ENCODE results near the gene RCN2.
A peak's percentile ranks its signal among the peaks of the same experiment; 100 is the strongest.

Gene RCN2

DNA sequence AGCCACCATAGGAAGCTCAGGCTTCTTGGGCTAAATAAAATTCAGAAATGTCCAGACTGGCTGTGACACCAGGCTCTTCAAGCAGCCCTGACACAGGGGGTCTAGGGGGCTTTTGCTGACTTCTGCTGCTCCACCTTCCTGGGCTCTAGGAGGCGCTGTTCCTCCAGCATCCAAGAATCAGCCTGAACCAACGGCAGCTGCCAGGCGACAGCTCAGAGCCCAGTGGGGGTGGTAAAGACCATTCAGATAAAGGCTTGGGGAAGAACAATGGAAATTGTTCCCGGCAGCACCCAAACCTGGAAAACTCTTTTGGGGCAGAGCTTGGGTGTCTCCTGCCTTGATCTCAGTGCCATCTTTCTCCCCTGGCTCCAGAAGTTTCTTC is 41.8 kb downstream of the RCN2 start:
- Histone ChIP-seq H3K4me3 (replicated peaks; ENCODE audit: insufficient read depth, low read length) (no peak overlapping the region), H3K27ac (replicated peaks) (no peak overlapping the region), H3K27me3 (ENCODE audit: insufficient read depth, poor library complexity, severe bottlenecking) (no peaks in the 10 kb centered on the region)
- peak in 1 of 2 experiments; percentile 75 for DNase-seq (ENCODE audit: low read depth in 1 of 2, low spot score in 1 of 2)
- TF ChIP-seq POLR2AphosphoS5 (IDR thresholded peaks at IDR 0.05; ENCODE audit: low read depth): no peak
- no peak for TF ChIP-seq SPI1 (IDR thresholded peaks at IDR 0.05; ENCODE audit: borderline replicate concordance, low read depth)
- no peak for TF ChIP-seq GABPA (IDR thresholded peaks at IDR 0.05; ENCODE audit: low read depth)
- TF ChIP-seq, protein P1, sequence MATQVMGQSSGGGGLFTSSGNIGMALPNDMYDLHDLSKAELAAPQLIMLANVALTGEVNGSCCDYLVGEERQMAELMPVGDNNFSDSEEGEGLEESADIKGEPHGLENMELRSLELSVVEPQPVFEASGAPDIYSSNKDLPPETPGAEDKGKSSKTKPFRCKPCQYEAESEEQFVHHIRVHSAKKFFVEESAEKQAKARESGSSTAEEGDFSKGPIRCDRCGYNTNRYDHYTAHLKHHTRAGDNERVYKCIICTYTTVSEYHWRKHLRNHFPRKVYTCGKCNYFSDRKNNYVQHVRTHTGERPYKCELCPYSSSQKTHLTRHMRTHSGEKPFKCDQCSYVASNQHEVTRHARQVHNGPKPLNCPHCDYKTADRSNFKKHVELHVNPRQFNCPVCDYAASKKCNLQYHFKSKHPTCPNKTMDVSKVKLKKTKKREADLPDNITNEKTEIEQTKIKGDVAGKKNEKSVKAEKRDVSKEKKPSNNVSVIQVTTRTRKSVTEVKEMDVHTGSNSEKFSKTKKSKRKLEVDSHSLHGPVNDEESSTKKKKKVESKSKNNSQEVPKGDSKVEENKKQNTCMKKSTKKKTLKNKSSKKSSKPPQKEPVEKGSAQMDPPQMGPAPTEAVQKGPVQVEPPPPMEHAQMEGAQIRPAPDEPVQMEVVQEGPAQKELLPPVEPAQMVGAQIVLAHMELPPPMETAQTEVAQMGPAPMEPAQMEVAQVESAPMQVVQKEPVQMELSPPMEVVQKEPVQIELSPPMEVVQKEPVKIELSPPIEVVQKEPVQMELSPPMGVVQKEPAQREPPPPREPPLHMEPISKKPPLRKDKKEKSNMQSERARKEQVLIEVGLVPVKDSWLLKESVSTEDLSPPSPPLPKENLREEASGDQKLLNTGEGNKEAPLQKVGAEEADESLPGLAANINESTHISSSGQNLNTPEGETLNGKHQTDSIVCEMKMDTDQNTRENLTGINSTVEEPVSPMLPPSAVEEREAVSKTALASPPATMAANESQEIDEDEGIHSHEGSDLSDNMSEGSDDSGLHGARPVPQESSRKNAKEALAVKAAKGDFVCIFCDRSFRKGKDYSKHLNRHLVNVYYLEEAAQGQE (IDR thresholded peaks at IDR 0.05; ENCODE audit: insufficient replicate concordance, low read depth): no peak
- TF ChIP-seq, protein P2, sequence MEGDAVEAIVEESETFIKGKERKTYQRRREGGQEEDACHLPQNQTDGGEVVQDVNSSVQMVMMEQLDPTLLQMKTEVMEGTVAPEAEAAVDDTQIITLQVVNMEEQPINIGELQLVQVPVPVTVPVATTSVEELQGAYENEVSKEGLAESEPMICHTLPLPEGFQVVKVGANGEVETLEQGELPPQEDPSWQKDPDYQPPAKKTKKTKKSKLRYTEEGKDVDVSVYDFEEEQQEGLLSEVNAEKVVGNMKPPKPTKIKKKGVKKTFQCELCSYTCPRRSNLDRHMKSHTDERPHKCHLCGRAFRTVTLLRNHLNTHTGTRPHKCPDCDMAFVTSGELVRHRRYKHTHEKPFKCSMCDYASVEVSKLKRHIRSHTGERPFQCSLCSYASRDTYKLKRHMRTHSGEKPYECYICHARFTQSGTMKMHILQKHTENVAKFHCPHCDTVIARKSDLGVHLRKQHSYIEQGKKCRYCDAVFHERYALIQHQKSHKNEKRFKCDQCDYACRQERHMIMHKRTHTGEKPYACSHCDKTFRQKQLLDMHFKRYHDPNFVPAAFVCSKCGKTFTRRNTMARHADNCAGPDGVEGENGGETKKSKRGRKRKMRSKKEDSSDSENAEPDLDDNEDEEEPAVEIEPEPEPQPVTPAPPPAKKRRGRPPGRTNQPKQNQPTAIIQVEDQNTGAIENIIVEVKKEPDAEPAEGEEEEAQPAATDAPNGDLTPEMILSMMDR (IDR thresholded peaks at IDR 0.05; ENCODE audit: insufficient read depth, low read length): peak; percentile 70

DNA sequence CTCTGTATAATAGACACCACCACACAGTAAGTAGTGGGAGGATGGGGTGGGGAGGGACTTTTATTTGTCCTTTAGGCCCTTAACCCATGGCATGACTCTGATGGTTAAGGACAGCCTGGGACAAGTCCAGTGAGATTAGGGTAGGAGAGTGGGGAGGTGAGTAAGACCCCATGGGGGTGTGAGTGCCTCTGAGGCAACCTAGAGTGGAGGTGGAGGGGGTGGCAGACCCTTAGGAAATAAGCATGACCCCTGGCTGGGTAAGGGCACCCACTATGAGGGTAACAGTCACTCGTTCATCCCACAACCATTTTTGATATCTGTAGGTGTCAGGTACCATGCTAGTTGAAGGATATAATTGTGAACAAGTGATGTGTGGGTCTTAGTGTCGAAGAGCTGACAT is 42.4 kb downstream of the RCN2 start:
- TF ChIP-seq GABPA (IDR thresholded peaks at IDR 0.05; ENCODE audit: low read depth) (no peak), POLR2AphosphoS5 (IDR thresholded peaks at IDR 0.05; ENCODE audit: low read depth) (no peak), SPI1 (IDR thresholded peaks at IDR 0.05; ENCODE audit: borderline replicate concordance, low read depth) (no peak)
- TF ChIP-seq, protein P2 (IDR thresholded peaks at IDR 0.05; ENCODE audit: insufficient read depth, low read length): no peak
- TF ChIP-seq, protein P1 (IDR thresholded peaks at IDR 0.05; ENCODE audit: insufficient replicate concordance, low read depth): no peak
- H3K27ac ChIP-seq (replicated peaks): no peak overlapping the region
- H3K27me3 ChIP-seq (ENCODE audit: insufficient read depth, poor library complexity, severe bottlenecking): no peaks in the 10 kb centered on the region
- no peak for DNase-seq (ENCODE audit: low read depth in 1 of 2, low spot score in 1 of 2)
- H3K4me3 ChIP-seq (replicated peaks; ENCODE audit: insufficient read depth, low read length): no peak overlapping the region

DNA sequence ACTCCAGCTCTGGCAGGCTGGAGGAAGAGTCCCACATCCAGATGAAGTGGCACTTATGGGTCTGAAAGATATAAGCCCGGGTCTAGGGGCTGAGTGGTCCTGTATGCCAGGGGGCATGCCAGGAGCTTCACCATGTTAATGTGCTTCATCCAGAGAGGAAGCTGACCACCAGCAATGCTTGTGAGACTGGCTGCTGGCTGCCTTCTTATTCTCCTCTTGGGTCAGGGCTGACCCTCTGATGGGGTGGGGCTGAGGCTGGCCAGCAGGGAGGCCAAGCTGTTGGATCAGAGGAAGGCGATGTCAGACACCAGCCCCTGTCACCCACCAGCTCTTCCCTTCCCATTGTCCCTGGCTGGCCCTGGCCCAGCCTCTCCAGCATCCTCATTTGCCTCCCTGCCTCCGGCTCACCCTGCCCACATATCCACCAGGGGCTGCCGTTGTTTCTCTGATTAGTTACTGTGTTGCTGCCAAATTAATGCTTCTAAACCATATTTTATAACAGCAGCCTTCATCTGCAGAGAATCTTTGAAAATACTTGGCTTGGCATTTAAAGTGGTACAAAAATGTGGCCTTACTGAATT is 43.0 kb downstream of the RCN2 start:
- Histone ChIP-seq H3K4me3 (replicated peaks; ENCODE audit: insufficient read depth, low read length) (no peak overlapping the region), H3K27me3 (ENCODE audit: insufficient read depth, poor library complexity, severe bottlenecking) (no peaks in the 10 kb centered on the region), H3K27ac (replicated peaks) (no peak overlapping the region)
- DNase-seq (ENCODE audit: low read depth in 1 of 2, low spot score in 1 of 2): peak in 1 of 2 experiments; percentile 35
- TF ChIP-seq SPI1 (IDR thresholded peaks at IDR 0.05; ENCODE audit: borderline replicate concordance, low read depth): no peak
- TF ChIP-seq, protein P2 (IDR thresholded peaks at IDR 0.05; ENCODE audit: insufficient read depth, low read length): no peak

DNA sequence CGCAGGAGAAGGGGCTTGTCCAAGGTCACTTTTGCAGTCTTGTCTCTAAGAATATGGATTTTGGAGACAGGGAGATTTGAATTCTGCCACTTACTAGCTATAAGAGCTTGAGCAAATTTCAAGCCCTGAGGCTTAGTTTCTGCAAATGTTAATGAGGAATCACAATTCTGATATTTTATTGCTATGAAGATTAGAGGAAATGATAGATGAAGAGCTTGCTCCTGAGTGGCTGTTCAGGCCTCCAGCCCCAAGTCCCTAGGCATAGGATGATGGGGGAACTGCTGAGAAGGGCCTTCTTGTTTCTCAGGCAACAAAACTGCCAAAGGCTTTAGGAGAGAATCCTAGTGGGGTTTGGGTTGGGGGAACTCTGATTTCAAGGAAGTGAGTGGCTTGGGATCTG is 44.6 kb downstream of the RCN2 start:
- TF ChIP-seq, protein P2 (IDR thresholded peaks at IDR 0.05; ENCODE audit: insufficient read depth, low read length): no peak
- TF ChIP-seq SPI1 (IDR thresholded peaks at IDR 0.05; ENCODE audit: borderline replicate concordance, low read depth) (no peak), POLR2AphosphoS5 (IDR thresholded peaks at IDR 0.05; ENCODE audit: low read depth) (no peak), GABPA (IDR thresholded peaks at IDR 0.05; ENCODE audit: low read depth) (no peak)
- TF ChIP-seq, protein P1 (IDR thresholded peaks at IDR 0.05; ENCODE audit: insufficient replicate concordance, low read depth): no peak
- Histone ChIP-seq H3K27ac (replicated peaks) (peak overlapping the region; percentile 45), H3K27me3 (ENCODE audit: insufficient read depth, poor library complexity, severe bottlenecking) (no peaks in the 10 kb centered on the region), H3K4me3 (replicated peaks; ENCODE audit: insufficient read depth, low read length) (no peak overlapping the region)
- no peak for DNase-seq (ENCODE audit: low read depth in 1 of 2, low spot score in 1 of 2)

All from HL-60 (cell line).